ENCODE measurements around the gene VAV1. TPM values are rescaled to one million over a fixed set of nuclear protein-coding genes. Genes with fewer than 3 reads are reported as not detected.

VAV1 gene
- total and polyA plus RNA-seq, 2 of the 8 experiments (the other 6 are each of a cell fraction or from before 2014, with no cell fraction given): 0.21 to 0.22 TPM

- TF ChIP-seq SRF (IDR thresholded peaks at IDR 0.05; ENCODE audit: low read depth, low read length) (no peak), NRF1 (IDR thresholded peaks at IDR 0.05; ENCODE audit: low read depth, low read length) (no peak), YY1 (IDR thresholded peaks at IDR 0.05; ENCODE audit: low read depth, low read length) (no peak), HDAC6 (IDR thresholded peaks at IDR 0.05; ENCODE audit: low read depth, low read length) (no peak)
Measured at GRCh38 chr19:6734096-6734696, 38.3 kb upstream of the VAV1 start (continued).

Measured in H1 (cell line).